Caco-2 (cell line): Measurements from ENCODE around the gene ST6GALNAC1. TPM values are rescaled to one million over a fixed set of nuclear protein-coding genes. Genes with fewer than 3 reads are reported as not detected.

Experiments used
- BruUV-seq: library from RNA; stranded (reverse); fragments of 400-500 nt; replicated peaks from 2 replicates; lab custom pipeline; 2021; lab: Mats Ljungman, UMichigan
- CTCF ChIA-PET: fragments of 300-600 bp; sonication (Branson Sonifier 250); formaldehyde crosslinking; loops from one replicate; lab custom pipeline; 2022; ENCODE audit warnings: antibody characterized with exemption; lab: Charles Lee
- POLR2A ChIA-PET: fragments of 300-600 bp; sonication (Branson Sonifier 250); formaldehyde crosslinking; loops from one replicate; lab custom pipeline; 2022; ENCODE audit warnings: antibody characterized with exemption; lab: Charles Lee
- DNase-seq, 2 experiments: peaks; one replicate each; pipeline versions ENCODE4 v3.0.0 to v3.0.0-alpha.2; 2020 to 2022
- H3K27me3 ChIP-seq: replicated peaks from 2 replicates; pipeline ENCODE4 v1.6.0; 2011; ENCODE audit warnings: low read length; ENCODE audit not compliant: control insufficient read depth, insufficient read depth
- H3K36me3 ChIP-seq: 2 replicates; pipeline ENCODE4 v1.5.1; 2011; ENCODE audit warnings: low read length; ENCODE audit not compliant: control insufficient read depth, insufficient read depth
- H3K4me1 ChIP-seq: fragments of 250-450 bp; sonication (Bioruptor Pico); 2 replicates; pipeline ENCODE4 v1.5.1; 2020; ENCODE audit warnings: mild to moderate bottlenecking
- H3K4me3 ChIP-seq: 2 replicates; pipeline ENCODE4 v1.5.1; 2011; ENCODE audit warnings: low read depth, mild to moderate bottlenecking, control low read depth, low read length
- H3K9me3 ChIP-seq: fragments of 250-450 bp; sonication (Bioruptor Pico); 2 replicates; pipeline ENCODE4 v1.5.1; 2020; ENCODE audit warnings: mild to moderate bottlenecking, moderate library complexity
- H3K27ac Mint-ChIP-seq: one replicate; pipeline ENCODE4 v1.8.0; 2022; ENCODE audit warnings: mixed read lengths; ENCODE audit not compliant: unreplicated experiment
- H3K27me3 Mint-ChIP-seq: one replicate; pipeline ENCODE4 v1.8.0; 2022; ENCODE audit warnings: mixed read lengths; ENCODE audit not compliant: insufficient read depth, unreplicated experiment
- H3K36me3 Mint-ChIP-seq: one replicate; pipeline ENCODE4 v1.8.0; 2022; ENCODE audit warnings: mild to moderate bottlenecking, mixed read lengths; ENCODE audit not compliant: insufficient read depth, unreplicated experiment
- H3K4me1 Mint-ChIP-seq: one replicate; pipeline ENCODE4 v1.8.0; 2022; ENCODE audit warnings: low read depth, mixed read lengths; ENCODE audit not compliant: unreplicated experiment
- H3K4me3 Mint-ChIP-seq: one replicate; pipeline ENCODE4 v1.8.0; 2022; ENCODE audit warnings: mild to moderate bottlenecking, moderate library complexity, mixed read lengths; ENCODE audit not compliant: unreplicated experiment
- H3K9me3 Mint-ChIP-seq: one replicate; pipeline ENCODE4 v1.8.0; 2022; ENCODE audit warnings: mixed read lengths; ENCODE audit not compliant: unreplicated experiment
- CTCF ChIP-seq, 2 experiments: fragments of 200-600 bp in 1 of 2; IDR thresholded peaks; 1 replicate in 1 of 2; 2 replicates in 1 of 2; pipeline versions ENCODE4 v1.5.1 to v1.8.0; 2011 to 2022; ENCODE audit warnings: antibody characterized with exemption in 1 of 2, control low read depth in 1 of 2, inconsistent platforms in 1 of 2, low read depth in 1 of 2, low read length in 1 of 2, mild to moderate bottlenecking in 1 of 2, moderate library complexity in 1 of 2; ENCODE audit not compliant: insufficient read depth in 1 of 2, severe bottlenecking in 1 of 2, unreplicated experiment in 1 of 2
- intact Hi-C: fragments of 100-400 bp; cut with micrococcal nuclease; formaldehyde crosslinking; loops from one replicate; pipeline ENCODE4 v1.10.0; 2022; ENCODE audit not compliant: unreplicated experiment
- total RNA-seq: library from RNA; stranded (reverse); gene quantifications from 2 replicates; pipeline ENCODE4 v1.2.3, GENCODE V29; 2022

The ST6GALNAC1 gene
- total RNA-seq, 1 experiment from 2014 or later, result 1.7 TPM

- Mint-ChIP-seq H3K9me3 (peaks cover 17% of the 10 kb centered on the region), H3K27me3 (no peaks in the 10 kb centered on the region), H3K4me1 (peaks cover 34% of the 10 kb centered on the region), H3K4me3 (no peak overlapping the region), H3K27ac (peak overlapping the region; percentile 45), H3K36me3 (no peaks in the 10 kb centered on the region)
- no peak overlapping the region for H3K4me3 ChIP-seq
- ChIA-PET POLR2A (no interaction called here), CTCF (no interaction called here)
- no peak for DNase-seq
- BruUV-seq, result no TSS peak
- intact Hi-C loops, result no loop called here
- H3K4me1 ChIP-seq, result peaks cover 21% of the 10 kb centered on the region
- H3K9me3 ChIP-seq, result 0 out of 2 replicates have a peak, but pooled peaks cover 11% of the 10 kb centered on the region
- H3K36me3 ChIP-seq, result no peaks in the 10 kb centered on the region
- no peaks in the 10 kb centered on the region for H3K27me3 ChIP-seq
- TF ChIP-seq CTCF (IDR thresholded peaks at IDR 0.05; ENCODE audit: insufficient read depth in 1 of 2, low read depth in 1 of 2, low read length in 1 of 2, severe bottlenecking in 1 of 2, unreplicated experiment in 1 of 2), result no peak
These were observed 3.2 kb upstream of the ST6GALNAC1 start for GRCh38 chr17:76646712-76647111.

- DNase-seq, result no peak
- POLR2A ChIA-PET, result no interaction called here
- Histone ChIP-seq H3K4me3 (no peak overlapping the region), H3K27me3 (no peaks in the 10 kb centered on the region), H3K4me1 (peaks cover 34% of the 10 kb centered on the region), H3K36me3 (no peaks in the 10 kb centered on the region), H3K9me3 (0 out of 2 replicates have a peak, but pooled peaks cover 11% of the 10 kb centered on the region)
- TF ChIP-seq CTCF (IDR thresholded peaks at IDR 0.05; ENCODE audit: insufficient read depth in 1 of 2, low read depth in 1 of 2, low read length in 1 of 2, severe bottlenecking in 1 of 2, unreplicated experiment in 1 of 2), result no peak
- Mint-ChIP-seq H3K4me1 (peaks cover 38% of the 10 kb centered on the region), H3K4me3 (no peak overlapping the region), H3K9me3 (peaks cover 10% of the 10 kb centered on the region), H3K27ac (no peak overlapping the region), H3K36me3 (no peaks in the 10 kb centered on the region), H3K27me3 (no peaks in the 10 kb centered on the region)
- CTCF ChIA-PET, result no interaction called here
- intact Hi-C loops, result no loop called here
- BruUV-seq, result no TSS peak
These were observed 1.9 kb upstream of the ST6GALNAC1 start for GRCh38 chr17:76645481-76645880.

GRCh38 chr17:76644995-76645394, 1.4 kb upstream of the ST6GALNAC1 start:
- DNase-seq, result no peak
- Mint-ChIP-seq H3K27me3 (no peaks in the 10 kb centered on the region), H3K4me3 (no peak overlapping the region), H3K4me1 (peaks cover 43% of the 10 kb centered on the region), H3K9me3 (peaks cover 10% of the 10 kb centered on the region), H3K27ac (no peak overlapping the region), H3K36me3 (no peaks in the 10 kb centered on the region)
- H3K4me1 ChIP-seq, result peaks cover 39% of the 10 kb centered on the region
- ChIA-PET POLR2A (no interaction called here), CTCF (no interaction called here)
- no peak overlapping the region for H3K4me3 ChIP-seq
- H3K27me3 ChIP-seq, result no peaks in the 10 kb centered on the region
- BruUV-seq, result no TSS peak
- 0 out of 2 replicates have a peak, but pooled peaks cover 11% of the 10 kb centered on the region for H3K9me3 ChIP-seq
- intact Hi-C loops, result no loop called here
- H3K36me3 ChIP-seq, result no peaks in the 10 kb centered on the region
- no peak for TF ChIP-seq CTCF (IDR thresholded peaks at IDR 0.05; ENCODE audit: insufficient read depth in 1 of 2, low read depth in 1 of 2, low read length in 1 of 2, severe bottlenecking in 1 of 2, unreplicated experiment in 1 of 2)
